Measurements from ENCODE around the gene MORC1.
"Not testable (repeated sequence)": the region's sequence is repeated elsewhere in the genome, so short reads cannot be mapped to it uniquely, and the experiment has no call there.

Gene MORC1, protein sequence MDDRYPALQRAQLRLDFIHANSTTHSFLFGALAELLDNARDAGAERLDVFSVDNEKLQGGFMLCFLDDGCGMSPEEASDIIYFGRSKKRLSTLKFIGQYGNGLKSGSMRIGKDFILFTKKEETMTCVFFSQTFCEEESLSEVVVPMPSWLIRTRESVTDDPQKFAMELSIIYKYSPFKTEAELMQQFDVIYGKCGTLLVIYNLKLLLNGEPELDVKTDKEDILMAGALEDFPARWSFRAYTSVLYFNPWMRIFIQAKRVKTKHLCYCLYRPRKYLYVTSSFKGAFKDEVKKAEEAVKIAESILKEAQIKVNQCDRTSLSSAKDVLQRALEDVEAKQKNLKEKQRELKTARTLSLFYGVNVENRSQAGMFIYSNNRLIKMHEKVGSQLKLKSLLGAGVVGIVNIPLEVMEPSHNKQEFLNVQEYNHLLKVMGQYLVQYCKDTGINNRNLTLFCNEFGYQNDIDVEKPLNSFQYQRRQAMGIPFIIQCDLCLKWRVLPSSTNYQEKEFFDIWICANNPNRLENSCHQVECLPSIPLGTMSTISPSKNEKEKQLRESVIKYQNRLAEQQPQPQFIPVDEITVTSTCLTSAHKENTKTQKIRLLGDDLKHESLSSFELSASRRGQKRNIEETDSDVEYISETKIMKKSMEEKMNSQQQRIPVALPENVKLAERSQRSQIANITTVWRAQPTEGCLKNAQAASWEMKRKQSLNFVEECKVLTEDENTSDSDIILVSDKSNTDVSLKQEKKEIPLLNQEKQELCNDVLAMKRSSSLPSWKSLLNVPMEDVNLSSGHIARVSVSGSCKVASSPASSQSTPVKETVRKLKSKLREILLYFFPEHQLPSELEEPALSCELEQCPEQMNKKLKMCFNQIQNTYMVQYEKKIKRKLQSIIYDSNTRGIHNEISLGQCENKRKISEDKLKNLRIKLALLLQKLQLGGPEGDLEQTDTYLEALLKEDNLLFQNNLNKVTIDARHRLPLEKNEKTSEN

DNA sequence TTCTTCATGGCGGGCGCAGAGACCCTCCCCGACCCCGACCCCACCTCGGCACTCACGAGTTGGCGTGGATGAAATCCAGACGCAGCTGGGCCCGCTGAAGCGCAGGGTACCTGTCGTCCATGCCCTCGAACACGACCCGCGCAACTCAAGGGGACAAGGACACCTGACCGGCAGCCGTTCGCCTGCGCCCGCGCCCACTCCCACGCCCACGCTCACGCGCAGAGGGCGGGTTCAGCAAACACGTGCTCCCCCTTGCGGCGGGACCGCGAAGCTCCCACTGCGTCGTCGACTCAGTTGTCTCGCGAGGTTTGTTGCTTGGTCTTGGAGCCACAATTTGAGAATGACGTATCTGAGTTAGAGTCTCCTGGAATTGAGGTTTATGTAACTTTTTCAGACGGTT, at the start of gene MORC1:
MORC1 (minus strand) TSS at position 196 of the 400 bp plus-strand sequence; CDS start at position 121, 75 bp downstream.
- Mint-ChIP-seq H3K4me3 (no peak within 1 kb of the TSS), H3K36me3 (ENCODE audit: low read depth) (no peaks in the 10 kb centered on the region), H3K4me1 (ENCODE audit: low read depth) (peaks cover 27% of the 10 kb centered on the region), H3K27me3 (peaks cover 1% of the 10 kb centered on the region), H3K9me3 (no peaks in the 10 kb centered on the region), H3K27ac (no peak within 1 kb of the TSS)
- intact Hi-C loops (cut with micrococcal nuclease) = no loop called here

GRCh38 chr3:109165905-109166304, 48.0 kb upstream of the MORC1 start:
- peaks cover 9% of the 10 kb centered on the region for H3K9me3 Mint-ChIP-seq
- no peak overlapping the region for H3K27ac Mint-ChIP-seq
- no peaks in the 10 kb centered on the region for H3K4me1 Mint-ChIP-seq (ENCODE audit: low read depth)
- H3K4me3 Mint-ChIP-seq = no peak overlapping the region
- no peaks in the 10 kb centered on the region for H3K36me3 Mint-ChIP-seq (ENCODE audit: low read depth)
- H3K27me3 Mint-ChIP-seq = no peaks in the 10 kb centered on the region
- intact Hi-C loops (cut with micrococcal nuclease) = no loop called here

- Mint-ChIP-seq H3K9me3 (peaks cover 9% of the 10 kb centered on the region), H3K27me3 (no peaks in the 10 kb centered on the region), H3K27ac (no peak overlapping the region), H3K4me3 (no peak overlapping the region), H3K4me1 (ENCODE audit: low read depth) (no peaks in the 10 kb centered on the region), H3K36me3 (ENCODE audit: low read depth) (no peaks in the 10 kb centered on the region)
- intact Hi-C loops (cut with micrococcal nuclease) = no loop called here
Observed at GRCh38 chr3:109161487-109162123, 43.7 kb upstream of the MORC1 start.

DNA sequence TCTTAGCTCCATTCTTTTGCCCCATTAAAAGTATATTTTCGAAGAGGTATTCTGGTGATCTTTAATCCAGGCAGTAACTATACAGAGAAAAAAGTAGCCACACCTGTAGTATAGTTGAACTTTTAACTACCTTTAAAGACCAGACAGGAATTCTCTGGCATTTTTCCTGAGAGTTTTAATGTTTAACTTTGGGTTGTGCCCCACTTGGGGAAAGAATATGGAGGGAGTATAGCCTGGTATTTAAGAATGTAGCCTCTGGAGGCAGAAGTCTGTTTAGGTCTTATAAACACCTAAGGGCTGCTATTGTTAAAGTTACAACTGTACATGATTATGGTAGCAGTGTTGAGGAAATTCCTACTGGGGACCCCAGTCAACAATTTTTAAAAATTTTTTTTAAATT, 37.9 kb upstream of the MORC1 start:
- no peaks in the 10 kb centered on the region for H3K9me3 Mint-ChIP-seq
- no peak overlapping the region for H3K4me3 Mint-ChIP-seq
- no peaks in the 10 kb centered on the region for H3K4me1 Mint-ChIP-seq (ENCODE audit: low read depth)
- H3K27me3 Mint-ChIP-seq = no peaks in the 10 kb centered on the region
- intact Hi-C loops (cut with micrococcal nuclease) = no loop called here
- H3K36me3 Mint-ChIP-seq (ENCODE audit: low read depth) = no peaks in the 10 kb centered on the region
- no peak overlapping the region for H3K27ac Mint-ChIP-seq

DNA sequence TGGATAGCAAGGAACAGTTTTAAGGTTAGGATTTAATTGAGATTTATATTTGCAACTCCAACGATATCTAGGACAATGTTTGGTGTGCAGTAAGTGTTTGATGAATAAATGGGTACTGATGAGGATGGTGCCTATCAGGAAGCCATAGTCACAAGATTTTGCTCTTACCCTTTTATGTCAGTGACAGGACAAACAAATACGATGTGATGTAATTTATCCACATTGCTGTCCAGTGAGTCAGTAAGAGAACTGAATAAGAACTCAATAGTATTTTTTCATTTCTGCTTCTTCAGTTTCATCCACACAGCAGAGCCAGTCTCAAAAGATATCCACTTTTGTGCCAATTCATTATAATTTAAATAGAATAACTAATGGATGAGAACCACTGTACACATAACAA, 37.0 kb upstream of the MORC1 start:
- H3K4me1 Mint-ChIP-seq (ENCODE audit: low read depth) = no peaks in the 10 kb centered on the region
- intact Hi-C loops (cut with micrococcal nuclease) = no loop called here
- no peak overlapping the region for H3K4me3 Mint-ChIP-seq
- no peak overlapping the region for H3K27ac Mint-ChIP-seq
- no peaks in the 10 kb centered on the region for H3K9me3 Mint-ChIP-seq
- no peaks in the 10 kb centered on the region for H3K27me3 Mint-ChIP-seq
- H3K36me3 Mint-ChIP-seq (ENCODE audit: low read depth) = no peaks in the 10 kb centered on the region

GRCh38 chr3:109152320-109152719, 34.4 kb upstream of the MORC1 start:
- no peaks in the 10 kb centered on the region for H3K9me3 Mint-ChIP-seq

DNA sequence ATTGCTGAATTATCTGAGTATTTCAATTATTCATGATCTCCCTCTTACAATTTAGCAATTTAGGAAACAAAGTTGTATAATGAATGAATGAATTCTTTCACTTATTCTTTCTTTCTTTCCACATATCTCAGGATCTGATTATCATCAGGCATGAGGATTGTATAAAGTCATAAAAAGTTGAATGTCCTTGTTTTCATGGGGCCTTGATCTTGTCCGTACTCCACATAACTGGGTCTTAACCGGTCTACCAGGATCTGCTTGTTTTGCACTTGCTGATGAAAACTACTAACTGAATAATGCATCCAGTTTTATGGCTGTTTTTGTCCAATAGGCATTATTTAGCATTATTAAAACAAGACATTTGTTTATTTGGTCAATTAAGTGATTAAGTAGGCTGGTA, 31.1 kb upstream of the MORC1 start:
- intact Hi-C loops (cut with micrococcal nuclease) = no loop called here
- Mint-ChIP-seq H3K4me1 (ENCODE audit: low read depth) (no peaks in the 10 kb centered on the region), H3K4me3 (no peak overlapping the region), H3K36me3 (ENCODE audit: low read depth) (no peaks in the 10 kb centered on the region), H3K27me3 (no peaks in the 10 kb centered on the region), H3K9me3 (peaks cover 8% of the 10 kb centered on the region), H3K27ac (no peak overlapping the region)

More at GRCh38 chr3:109152320-109152719, 34.4 kb upstream of the MORC1 start:
- intact Hi-C loops (cut with micrococcal nuclease) = no loop called here
- Mint-ChIP-seq H3K27ac (no peak overlapping the region), H3K27me3 (no peaks in the 10 kb centered on the region), H3K4me3 (no peak overlapping the region), H3K4me1 (ENCODE audit: low read depth) (no peaks in the 10 kb centered on the region), H3K36me3 (ENCODE audit: low read depth) (no peaks in the 10 kb centered on the region)

GRCh38 chr3:109143646-109144045, 25.7 kb upstream of the MORC1 start:
- Mint-ChIP-seq H3K4me1 (ENCODE audit: low read depth) (no peaks in the 10 kb centered on the region), H3K4me3 (no peak overlapping the region), H3K27me3 (no peaks in the 10 kb centered on the region), H3K9me3 (peaks cover 16% of the 10 kb centered on the region), H3K27ac (no peak overlapping the region), H3K36me3 (ENCODE audit: low read depth) (no peaks in the 10 kb centered on the region)
- intact Hi-C loops (cut with micrococcal nuclease) = no loop called here

DNA sequence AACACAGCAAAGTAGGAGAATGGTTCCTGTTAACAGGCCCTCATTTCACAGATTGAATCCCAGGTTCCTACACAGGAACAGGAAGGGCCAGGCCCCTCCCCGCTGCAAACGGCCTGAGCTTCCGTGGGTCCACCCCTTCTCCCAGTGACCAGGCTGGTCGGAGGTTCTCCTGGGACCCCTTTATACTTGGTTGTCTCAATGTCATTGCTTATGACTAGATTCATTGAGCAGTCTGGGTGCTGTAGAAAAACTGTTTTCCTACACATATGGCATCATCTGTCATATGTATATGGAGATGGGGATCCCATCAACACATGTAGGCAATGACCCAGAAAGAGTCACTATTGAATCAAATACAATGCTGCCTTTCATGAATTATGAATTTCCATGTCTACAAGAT, 22.4 kb upstream of the MORC1 start:
- no peaks in the 10 kb centered on the region for H3K27me3 Mint-ChIP-seq
- intact Hi-C loops (cut with micrococcal nuclease) = no loop called here
- no peak overlapping the region for H3K4me3 Mint-ChIP-seq
- H3K27ac Mint-ChIP-seq = no peak overlapping the region
- peaks cover 13% of the 10 kb centered on the region for H3K9me3 Mint-ChIP-seq
- H3K4me1 Mint-ChIP-seq (ENCODE audit: low read depth) = no peaks in the 10 kb centered on the region
- H3K36me3 Mint-ChIP-seq (ENCODE audit: low read depth) = no peaks in the 10 kb centered on the region

- no peaks in the 10 kb centered on the region for H3K27me3 Mint-ChIP-seq
- intact Hi-C loops (cut with micrococcal nuclease) = no loop called here
- no peaks in the 10 kb centered on the region for H3K4me1 Mint-ChIP-seq (ENCODE audit: low read depth)
- H3K9me3 Mint-ChIP-seq = peaks cover 9% of the 10 kb centered on the region
- no peaks in the 10 kb centered on the region for H3K36me3 Mint-ChIP-seq (ENCODE audit: low read depth)
- no peak overlapping the region for H3K4me3 Mint-ChIP-seq
- no peak overlapping the region for H3K27ac Mint-ChIP-seq
Observed at GRCh38 chr3:109137761-109138160, 19.8 kb upstream of the MORC1 start.

- Mint-ChIP-seq H3K4me3 (no peak within 1 kb of the TSS), H3K9me3 (peaks cover 6% of the 10 kb centered on the region), H3K36me3 (ENCODE audit: low read depth) (no peaks in the 10 kb centered on the region), H3K4me1 (ENCODE audit: low read depth) (no peaks in the 10 kb centered on the region), H3K27me3 (no peaks in the 10 kb centered on the region), H3K27ac (no peak within 1 kb of the TSS)
- intact Hi-C loops (cut with micrococcal nuclease) = no loop called here
Observed at GRCh38 chr3:109136523-109136922, 18.6 kb upstream of the MORC1 start, which contains the start of gene C3orf85. Gene C3orf85 (plus strand): TSS chr3:109136719. CDS start chr3:109136848, 129 bp downstream.

DNA sequence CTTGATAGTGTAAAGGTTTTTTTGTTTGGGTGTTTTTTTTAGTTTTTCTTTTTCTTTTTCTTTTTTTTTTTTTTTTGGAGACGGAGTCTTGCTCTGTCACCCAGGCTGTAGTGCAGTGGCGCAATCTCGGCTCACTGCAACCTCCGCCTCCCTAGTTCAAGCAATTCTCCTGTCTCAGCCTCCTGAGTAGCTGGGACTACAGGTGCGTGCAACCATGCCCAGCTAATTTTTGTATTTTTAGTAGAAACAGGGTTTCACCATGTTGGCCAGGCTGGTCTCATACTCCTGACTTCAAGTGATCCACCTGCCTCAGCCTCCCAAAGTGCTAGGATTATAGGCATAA, 15.5 kb upstream of the MORC1 start:
- H3K4me1 Mint-ChIP-seq (ENCODE audit: low read depth); H3K4me3 Mint-ChIP-seq; intact Hi-C loops (cut with micrococcal nuclease); H3K36me3 Mint-ChIP-seq (ENCODE audit: low read depth); H3K9me3 Mint-ChIP-seq; H3K27ac Mint-ChIP-seq; H3K27me3 Mint-ChIP-seq: not testable (repeated sequence)

DNA sequence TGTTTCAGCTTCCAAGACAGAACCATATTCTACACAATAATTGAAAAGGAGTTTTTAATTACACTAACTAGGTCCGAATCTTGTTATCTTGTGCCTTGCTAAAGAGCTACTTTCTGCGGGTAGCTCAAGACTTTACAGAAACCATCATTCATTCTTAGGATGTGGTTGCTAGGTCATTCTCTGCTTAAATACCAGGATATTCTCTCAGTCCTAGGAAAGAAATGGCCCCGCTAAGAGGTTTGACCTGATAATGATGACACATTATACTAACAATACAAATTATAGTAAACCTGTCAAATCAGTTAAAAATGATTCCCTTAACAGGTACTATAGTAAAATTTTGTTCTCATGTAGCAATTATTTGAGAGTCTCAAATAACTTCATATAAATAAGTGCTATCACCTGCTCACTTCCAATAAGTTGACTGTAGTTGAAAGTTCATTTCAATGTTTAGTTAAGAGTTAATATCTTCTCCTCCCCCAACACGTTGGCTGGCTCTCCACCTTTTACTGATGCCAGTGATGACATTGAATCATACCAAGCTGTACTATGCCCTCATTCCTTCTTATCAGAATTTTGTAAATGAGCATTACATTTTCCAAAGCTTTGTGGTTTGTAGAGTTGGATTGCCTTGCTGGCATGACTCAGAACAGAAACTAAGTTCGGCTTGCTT, 15.0 kb upstream of the MORC1 start:
- H3K27ac Mint-ChIP-seq = no peak overlapping the region
- no peaks in the 10 kb centered on the region for H3K4me1 Mint-ChIP-seq (ENCODE audit: low read depth)
- H3K4me3 Mint-ChIP-seq = no peak overlapping the region
- no peaks in the 10 kb centered on the region for H3K27me3 Mint-ChIP-seq
- intact Hi-C loops (cut with micrococcal nuclease) = no loop called here
- H3K36me3 Mint-ChIP-seq (ENCODE audit: low read depth) = no peaks in the 10 kb centered on the region
- peaks cover 9% of the 10 kb centered on the region for H3K9me3 Mint-ChIP-seq

All from dendritic cell treated with granulocyte-macrophage colony-stimulating factor and Interleukin-4, amounts not matched to agents 40 ng/mL and 50 ng/mL, for 4 days (primary cell).